GM21737 (cell line): ENCODE measurements around the gene UBE4B.
"Not testable (repeated sequence)": the region's sequence is repeated elsewhere in the genome, so short reads cannot be mapped to it uniquely, and the experiment has no call there.

Experiments used
- ATAC-seq: cut with Tn5 transposase; IDR thresholded peaks from one replicate; pipeline ENCODE4 v1.9.1; 2021; ENCODE audit warnings: mild to moderate bottlenecking, moderate library complexity; ENCODE audit not compliant: unreplicated experiment

Gene UBE4B

GRCh38 chr1:10032590-10033358 is at the start of gene UBE4B:
Gene UBE4B, plus strand, starts transcription at chr1:10032958. Its CDS starts 713 bp downstream, at chr1:10033671.
- ATAC-seq: peak; percentile 96

- ATAC-seq: no peak
Measured at GRCh38 chr1:9984253-9984652, 48.5 kb upstream of the UBE4B start.

GRCh38 chr1:9985001-9985400 is 47.8 kb upstream of the UBE4B start:
- no peak for ATAC-seq

- no peak for ATAC-seq
Measured at GRCh38 chr1:9989773-9990172, 43.0 kb upstream of the UBE4B start.

- no peak for ATAC-seq
Measured at GRCh38 chr1:9990944-9991343, 41.8 kb upstream of the UBE4B start.

- no peak for ATAC-seq
Measured at GRCh38 chr1:9992910-9993309, 39.8 kb upstream of the UBE4B start.

GRCh38 chr1:9993561-9994075 is 39.1 kb upstream of the UBE4B start:
- ATAC-seq: no peak

- ATAC-seq: no peak
Measured at GRCh38 chr1:9996624-9997582, 35.9 kb upstream of the UBE4B start, which contains the start of gene RBP7. Gene RBP7, plus strand, starts transcription at chr1:9997228. Its CDS starts 31 bp downstream, at chr1:9997259.

- no peak for ATAC-seq
Measured at GRCh38 chr1:10001016-10001665, 31.6 kb upstream of the UBE4B start.

- not testable (repeated sequence) for ATAC-seq
Measured at GRCh38 chr1:10005248-10005647, 27.5 kb upstream of the UBE4B start.

GRCh38 chr1:10007169-10007568 is 25.6 kb upstream of the UBE4B start:
- no peak for ATAC-seq

- ATAC-seq: no peak
Measured at GRCh38 chr1:10014016-10014415, 18.7 kb upstream of the UBE4B start.

GRCh38 chr1:10019561-10019960 is 13.2 kb upstream of the UBE4B start:
- no peak for ATAC-seq

- ATAC-seq: no peak
Measured at GRCh38 chr1:10020086-10020485, 12.7 kb upstream of the UBE4B start.

- not testable (repeated sequence) for ATAC-seq
Measured at GRCh38 chr1:10020678-10021077, 12.1 kb upstream of the UBE4B start.

GRCh38 chr1:10021992-10022391 is 10.8 kb upstream of the UBE4B start:
- not testable (repeated sequence) for ATAC-seq

GRCh38 chr1:10022656-10023055 is 10.1 kb upstream of the UBE4B start:
- no peak for ATAC-seq

GRCh38 chr1:10025354-10025753 is 7.4 kb upstream of the UBE4B start:
- ATAC-seq: no peak

GRCh38 chr1:10027027-10027426 is 5.7 kb upstream of the UBE4B start:
- ATAC-seq: no peak

GRCh38 chr1:10028956-10029500 is 3.7 kb upstream of the UBE4B start:
- ATAC-seq: not testable (repeated sequence)

- no peak for ATAC-seq
Measured at GRCh38 chr1:10031461-10031860, 1.3 kb upstream of the UBE4B start.
